HG03520 (cell line): ENCODE data around the gene GABRG3.

Experiments
- ATAC-seq: cut with Tn5 transposase; IDR thresholded peaks from one replicate; pipeline ENCODE4 v1.9.1; 2021; ENCODE audit warnings: mild to moderate bottlenecking, moderate library complexity; ENCODE audit not compliant: unreplicated experiment

The GABRG3 gene

DNA sequence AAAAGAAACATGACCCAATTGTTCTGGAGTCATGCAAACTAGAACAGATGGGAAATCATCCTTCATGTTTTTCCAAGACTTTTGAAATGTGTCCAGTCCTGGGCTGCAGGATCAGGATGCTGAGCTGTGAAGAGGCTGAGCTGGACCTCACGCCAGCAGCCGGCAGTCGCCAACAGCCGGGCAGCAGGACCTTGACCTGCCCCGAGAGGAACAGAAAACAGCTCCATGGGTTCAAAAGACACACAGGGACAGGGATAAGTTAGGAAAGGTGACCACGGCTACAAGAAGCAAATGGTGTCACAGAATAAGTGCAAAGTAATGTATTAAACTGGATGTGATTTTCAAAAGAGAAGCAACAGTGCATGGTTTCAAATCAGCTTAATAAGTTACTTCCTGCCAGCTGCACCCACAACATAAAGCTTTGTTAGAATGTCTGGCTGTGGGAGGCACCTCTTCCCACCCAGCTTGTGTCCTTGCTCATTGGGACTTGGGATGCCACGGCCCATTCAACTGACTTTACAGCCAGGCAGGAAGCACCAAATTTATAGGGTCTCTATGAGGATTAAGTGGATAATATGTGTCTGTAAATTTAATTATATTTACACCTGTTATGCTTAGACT lies 266.4 kb downstream of the GABRG3 start:
- no peak for ATAC-seq

DNA sequence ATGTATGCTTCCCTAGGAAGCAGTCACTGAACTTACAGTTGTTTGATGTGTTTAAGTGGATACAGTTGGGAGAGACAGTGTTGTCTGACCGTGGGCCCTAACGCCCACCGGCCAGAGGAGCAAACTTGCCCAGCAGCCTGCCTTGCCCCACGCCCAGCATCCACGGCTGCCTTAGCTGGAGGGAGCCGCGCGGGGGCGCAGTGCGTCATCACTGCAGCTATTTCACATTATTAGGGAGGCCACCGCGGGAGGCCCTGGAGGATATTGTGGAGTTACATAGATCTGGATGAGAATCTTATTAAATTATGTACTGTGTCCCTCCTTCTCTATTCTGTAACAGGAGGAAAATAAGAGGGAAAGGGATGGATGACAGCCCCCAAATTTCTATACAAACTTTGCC lies 267.2 kb downstream of the GABRG3 start:
- ATAC-seq: no peak

DNA sequence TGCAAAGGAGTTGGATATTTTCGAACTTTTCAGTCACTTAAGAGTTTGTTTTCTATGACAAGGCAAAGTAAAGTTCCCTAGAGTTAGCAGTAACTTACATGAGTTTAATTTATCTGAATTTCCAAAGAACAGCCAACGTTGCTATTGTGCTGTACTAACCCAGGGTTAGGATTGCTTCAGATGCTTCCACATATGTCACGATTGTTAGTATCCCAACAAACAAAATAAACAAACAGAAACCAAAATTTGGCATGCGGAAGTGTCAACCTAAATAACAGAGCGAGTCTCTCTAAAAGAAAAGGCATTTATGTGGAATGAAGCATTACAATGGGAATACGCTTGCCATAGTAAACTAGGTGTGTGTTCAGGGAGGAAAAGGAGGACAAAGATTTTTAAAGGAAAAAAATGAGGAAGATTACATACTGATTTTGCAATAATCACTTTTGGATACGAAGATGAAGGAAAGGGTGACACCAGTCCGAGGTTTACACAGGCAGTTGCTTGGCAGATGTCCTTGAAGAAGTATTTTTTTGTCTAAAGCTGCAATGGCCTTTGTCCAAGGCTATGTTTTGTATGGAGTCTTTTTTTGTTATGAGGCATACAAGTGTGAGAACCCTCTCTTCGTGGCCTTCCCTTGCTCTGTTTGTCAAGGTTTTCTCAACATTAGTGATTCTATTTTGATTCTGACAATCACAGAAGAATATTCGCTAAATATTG lies 267.9 kb downstream of the GABRG3 start:
- no peak for ATAC-seq

DNA sequence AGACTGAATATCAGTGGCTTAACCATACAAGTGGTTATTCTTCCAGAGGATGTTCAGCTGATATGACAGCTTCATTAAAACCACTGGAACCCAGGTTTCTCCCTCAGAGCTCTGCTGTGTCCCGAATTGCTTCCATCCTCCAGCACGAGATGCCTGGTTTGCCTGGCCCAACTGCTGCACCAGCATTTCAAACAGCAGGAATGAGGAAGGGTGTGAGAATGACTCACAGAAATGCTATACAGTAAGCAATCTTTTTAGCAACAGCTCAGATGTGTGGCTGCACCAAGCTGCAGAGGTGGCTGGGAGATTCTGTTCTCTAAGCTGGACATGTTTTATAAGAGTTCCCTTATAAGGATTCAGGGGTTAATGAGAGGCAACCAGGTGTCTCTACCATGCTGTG lies 271.0 kb downstream of the GABRG3 start:
- no peak for ATAC-seq

DNA sequence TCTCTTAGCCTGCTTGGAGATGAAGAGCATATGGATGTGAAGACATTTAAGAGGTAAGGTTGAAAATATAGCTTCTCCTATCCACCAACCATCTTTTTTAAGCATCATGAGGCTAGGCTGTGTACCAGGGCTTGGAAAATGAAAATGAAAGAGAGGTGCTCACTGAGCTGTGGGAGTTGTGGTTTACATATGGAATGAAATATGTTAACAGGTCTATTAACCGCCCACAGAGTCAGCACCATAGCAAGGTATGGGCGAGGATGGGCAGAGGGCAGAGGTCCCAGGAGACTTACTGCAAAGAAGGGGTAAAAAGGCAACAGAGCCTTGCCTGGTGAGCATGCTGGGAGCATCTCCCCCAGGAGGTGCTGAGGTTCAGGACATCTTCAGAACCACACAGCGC lies 273.1 kb downstream of the GABRG3 start:
- no peak for ATAC-seq

DNA sequence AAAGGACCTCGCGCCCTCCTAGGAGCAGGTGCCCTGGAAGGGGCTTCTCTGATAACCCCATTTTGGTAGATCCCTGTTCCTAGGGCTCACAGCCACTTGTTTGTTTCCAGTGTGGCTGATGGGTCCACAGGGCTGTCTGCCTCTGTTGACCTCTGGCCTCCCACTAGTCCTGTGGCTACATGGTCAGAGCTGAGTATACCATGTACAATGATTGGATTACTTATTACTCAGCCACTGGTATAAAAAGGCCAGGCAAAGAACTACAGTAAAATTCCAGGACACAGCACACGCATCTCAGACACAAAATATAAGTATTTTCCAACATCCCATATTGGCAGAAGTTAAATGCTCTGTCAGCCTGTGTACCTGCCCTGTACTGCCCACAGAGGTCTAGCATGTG lies 277.3 kb downstream of the GABRG3 start:
- ATAC-seq: no peak

DNA sequence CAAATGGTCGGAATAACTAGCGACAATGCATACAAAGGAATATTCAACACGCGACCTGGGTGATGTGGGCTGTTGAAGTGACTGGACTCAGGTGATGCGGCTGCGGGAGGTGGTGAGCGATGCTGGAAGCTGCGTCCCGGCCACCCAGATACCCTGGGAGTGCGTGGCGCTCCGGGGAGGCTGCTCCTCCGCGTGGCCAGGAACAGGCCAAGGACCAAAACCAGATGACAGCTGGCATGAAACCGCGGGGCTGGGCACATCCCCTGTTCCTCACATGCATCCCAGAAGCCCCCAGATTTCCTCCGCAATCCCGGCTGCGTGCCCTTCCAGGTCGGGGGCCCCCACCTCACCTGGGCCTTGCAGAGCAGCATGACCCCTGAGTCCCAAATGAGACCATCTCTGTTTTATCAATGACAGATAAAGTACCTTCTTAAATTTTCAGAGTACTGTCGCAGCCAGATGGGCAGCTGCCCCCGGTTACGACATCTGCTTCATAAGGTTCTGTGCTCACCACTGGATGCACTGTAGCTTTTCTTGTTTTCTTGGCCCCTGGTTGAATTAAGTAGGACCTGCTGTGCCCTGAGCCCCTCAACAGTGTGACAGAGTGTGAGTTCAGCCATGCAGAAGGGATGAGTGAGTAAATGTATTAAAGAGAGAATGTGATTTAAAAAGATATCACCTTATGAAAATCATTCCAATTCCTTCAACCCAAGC lies 278.2 kb downstream of the GABRG3 start:
- ATAC-seq: no peak

DNA sequence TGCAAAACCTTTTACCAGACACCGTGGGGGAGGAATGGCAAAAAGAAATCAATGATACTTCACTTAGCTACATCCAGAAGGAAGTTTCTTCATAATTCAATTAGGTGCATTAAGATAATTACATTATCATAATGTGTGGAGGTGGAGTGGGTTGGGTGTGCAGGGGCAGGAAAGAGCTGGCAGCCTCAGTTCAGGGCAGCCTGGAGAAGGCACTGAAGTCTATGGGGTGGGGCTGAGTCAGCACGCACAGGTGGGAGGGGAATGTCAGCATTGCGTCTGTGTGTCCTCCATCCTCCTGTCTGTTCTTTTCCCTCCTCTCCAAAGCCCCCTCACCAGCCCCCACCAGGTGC lies 278.8 kb downstream of the GABRG3 start:
- no peak for ATAC-seq

DNA sequence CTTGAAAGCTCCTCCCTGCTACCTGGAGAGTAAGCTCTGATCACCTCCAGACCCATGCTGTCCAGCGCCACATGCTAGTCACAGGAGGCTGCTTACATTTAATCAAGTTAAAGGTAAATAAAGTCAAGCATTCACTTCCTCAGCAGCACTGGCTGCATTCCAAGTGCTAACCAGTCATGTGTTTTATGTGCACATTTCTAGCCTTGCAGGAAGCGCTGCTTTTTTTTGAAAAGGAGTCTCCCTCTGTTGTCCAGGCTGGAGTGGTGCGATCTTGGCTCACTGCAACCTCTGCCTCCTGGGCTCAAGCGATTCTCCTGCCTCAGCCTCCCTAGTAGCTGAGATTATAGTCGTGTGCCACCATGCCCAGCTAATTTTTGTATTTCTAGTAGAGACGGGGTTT lies 279.2 kb downstream of the GABRG3 start:
- no peak for ATAC-seq

DNA sequence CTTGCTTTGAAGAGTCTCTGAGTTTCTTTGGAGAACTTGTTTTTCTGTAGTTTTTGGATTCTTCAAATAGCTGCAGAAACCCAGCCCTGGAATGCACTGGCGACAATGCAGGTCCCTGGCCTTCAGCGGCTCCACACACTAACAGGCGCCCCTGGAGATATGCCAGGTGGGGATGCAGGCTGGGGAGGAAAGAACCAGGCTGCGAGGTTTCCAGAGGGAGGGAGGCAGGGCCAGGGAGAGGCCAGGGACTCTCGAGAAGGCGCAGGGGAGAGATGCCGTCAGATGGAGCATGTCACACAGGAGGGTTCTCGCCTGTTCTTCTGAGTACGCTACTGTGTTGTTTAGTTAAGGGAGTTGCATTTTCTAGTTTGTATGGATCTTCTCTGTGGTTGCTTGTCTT lies 283.1 kb downstream of the GABRG3 start:
- no peak for ATAC-seq

DNA sequence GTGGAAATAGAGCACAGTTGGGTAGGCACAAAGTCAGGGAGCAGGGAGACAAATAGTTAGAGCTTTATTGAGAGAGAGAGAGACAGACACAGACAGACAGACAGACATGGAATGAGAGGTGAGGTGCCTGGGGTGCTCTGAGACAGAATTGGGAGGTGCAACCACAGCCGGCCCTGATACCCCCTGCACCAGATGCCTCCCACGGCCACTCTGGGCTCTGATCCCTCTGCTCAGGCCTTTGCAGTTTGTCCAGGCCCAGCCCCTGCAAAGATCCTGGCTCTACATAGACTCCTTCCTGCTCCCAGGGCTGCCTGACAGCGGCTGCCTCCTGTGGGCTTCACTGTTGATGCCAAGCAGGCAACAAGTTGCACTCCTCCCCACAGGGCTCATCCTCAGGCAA lies 283.8 kb downstream of the GABRG3 start:
- ATAC-seq: no peak

DNA sequence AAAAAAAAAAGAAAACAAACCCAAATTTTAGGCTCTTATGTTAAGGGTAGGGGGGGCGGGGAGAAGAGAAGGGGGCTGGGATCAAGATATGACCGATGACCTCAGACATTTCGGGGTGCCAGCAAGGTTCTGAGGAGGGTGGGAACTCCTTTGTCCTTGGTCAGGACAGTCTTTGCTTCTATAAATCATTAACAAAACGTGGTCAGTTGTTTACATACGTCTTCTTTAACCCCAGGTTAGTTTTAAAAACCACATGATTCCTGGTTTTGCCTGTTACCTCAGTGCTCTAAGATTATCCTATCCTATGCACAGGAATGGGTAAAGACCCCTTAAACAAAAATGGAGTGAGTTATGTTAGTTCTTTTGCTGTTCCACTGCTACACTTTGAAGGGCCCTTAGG lies 285.5 kb downstream of the GABRG3 start:
- ATAC-seq: no peak

DNA sequence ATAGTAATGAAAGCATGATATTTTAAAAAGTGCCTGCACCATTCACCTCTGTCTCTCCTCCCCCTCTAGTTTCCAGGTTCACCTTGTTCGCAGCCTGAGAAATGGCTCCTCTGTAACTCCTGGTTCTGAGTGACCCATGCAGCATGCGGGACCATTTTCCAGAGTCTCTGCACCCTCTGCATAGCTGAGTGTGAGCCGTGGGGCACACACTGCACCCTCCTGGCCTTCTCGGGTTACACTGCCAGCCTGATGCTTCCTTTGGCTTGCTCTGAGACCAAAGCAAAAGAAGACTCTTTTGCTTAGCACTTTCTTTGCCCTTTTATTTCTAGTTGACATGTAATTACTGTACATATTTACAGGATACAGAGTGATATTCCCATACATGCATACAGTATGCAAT lies 287.3 kb downstream of the GABRG3 start:
- ATAC-seq: no peak

DNA sequence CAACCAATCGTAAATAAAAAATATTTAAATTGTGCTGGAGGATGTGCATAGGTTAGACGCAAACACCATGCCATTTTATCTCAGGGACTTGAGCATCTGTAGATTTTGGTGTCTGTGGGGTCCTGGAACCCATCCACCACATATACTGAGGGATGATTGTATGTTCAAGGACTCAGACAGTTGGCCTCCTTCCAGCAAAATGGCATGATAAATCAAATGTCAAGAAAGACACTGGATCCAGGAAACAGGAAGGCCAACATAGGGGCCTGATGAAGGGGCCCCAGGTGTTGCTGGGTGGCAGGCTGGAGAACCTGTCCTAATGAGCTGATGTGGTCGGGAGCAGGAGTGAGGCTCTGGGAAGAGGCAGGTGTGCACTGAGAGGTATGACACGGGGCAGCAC lies 289.5 kb downstream of the GABRG3 start:
- no peak for ATAC-seq

DNA sequence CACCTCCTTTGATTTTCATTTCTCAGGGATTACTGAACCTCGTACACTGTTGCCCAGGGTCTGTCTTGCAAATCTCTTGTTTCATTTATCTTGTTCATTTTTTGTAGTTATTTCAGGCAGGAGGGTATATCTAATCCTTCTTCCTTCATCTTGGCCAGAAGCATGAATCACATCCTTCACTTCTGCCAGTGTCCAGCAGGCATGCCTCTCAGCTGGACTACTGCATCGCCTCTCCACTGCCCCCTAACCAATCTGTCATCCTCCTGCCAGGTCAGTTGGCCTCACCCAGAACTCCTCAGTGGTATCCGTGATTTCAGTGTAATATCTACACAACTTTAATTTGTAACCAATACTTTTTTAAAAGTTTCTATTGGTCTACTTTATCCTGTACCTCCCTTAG lies 297.9 kb downstream of the GABRG3 start:
- ATAC-seq: no peak

DNA sequence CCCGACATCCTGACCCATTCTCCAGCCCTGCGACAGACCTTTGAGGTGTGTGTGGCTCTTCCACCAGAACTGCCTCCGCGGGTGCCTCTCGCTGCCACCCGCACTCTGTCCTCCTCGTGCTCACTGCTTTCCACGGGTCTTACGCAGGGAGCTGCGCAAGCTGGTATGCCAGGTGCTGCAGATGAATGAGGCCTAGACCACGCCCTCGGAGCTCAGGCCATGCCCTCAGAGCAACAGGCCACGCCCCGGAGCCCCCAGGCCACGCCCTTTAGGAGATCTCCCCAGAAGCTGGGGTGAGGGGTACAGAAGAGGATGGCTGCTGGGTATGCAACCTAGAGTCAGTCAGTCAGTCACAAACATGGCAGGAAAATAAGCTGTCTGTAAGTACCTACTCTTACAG lies 300.3 kb downstream of the GABRG3 start:
- no peak for ATAC-seq

DNA sequence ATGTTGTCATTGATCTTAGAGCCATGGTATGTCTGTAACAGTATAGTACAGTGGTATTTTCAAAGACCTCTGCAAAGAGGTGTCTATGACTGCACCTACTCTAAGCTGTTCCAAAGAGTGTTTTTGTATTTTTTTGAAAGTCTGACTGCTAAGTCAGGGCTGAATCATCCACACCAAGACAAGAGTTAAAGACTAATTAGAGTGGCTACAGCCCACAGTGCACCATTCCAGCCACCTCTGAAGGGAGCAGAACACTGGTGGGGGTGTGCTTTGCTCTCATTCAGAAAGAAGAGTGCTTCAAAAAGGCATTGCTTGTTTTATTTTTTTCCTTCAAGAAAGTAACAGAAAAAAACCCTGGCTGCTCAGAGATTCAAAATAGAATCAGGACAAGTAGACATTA lies 301.4 kb downstream of the GABRG3 start:
- no peak for ATAC-seq

DNA sequence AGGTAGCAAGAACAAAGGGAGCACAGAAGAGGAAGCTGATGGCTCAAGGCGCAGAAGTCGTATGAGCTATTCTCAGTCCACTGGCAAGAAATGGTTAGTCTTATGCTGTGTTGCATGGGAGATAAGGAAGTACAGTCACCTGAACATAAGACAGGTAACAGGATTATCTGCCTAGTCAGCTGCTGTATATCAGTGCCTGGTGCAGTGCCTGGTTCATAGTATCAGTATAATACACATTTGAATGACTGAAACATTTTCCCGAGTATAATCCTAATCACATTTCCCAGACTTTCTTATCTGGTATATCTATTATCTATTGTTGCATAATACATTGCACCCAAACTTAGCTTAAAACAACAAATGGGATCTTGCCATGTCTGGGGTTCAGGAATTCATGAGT lies 302.5 kb downstream of the GABRG3 start:
- no peak for ATAC-seq

DNA sequence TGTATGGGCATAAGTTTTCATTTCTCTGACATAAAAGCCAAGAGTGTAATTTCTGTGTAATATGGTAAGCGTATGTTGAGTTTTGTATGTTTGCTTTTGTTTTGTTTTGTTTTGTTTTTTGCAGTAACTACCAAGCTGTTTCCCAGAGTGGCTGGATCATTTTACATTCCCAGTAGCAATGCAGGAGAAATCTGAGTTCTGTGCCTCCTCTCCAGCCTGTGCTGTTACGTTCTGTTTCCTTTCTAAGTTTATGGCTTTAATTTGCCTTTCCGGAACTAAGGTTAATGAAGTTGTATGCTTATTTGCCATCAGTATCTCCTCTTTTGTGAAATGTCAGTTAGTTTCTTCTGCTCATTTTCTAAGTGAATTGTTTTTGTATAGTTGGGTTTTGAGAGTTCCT lies 307.8 kb downstream of the GABRG3 start:
- no peak for ATAC-seq

DNA sequence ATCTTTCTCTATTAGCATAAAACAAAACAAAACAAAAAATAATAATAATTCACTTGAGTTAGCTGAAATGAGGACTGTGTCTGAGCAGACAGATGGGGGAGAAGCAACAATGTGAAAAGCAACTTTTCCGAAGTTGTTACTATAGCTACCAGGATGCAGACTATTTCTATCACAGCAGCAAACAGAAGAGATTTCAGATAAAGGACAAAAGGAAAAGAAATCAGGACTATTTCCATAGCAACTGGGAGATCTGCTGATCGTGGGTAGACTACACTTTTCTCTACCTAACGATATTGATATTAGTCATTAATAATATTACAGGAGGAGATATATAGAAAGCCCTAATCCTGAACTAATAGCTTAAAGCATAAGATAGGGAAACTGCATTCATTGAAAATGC lies 321.7 kb downstream of the GABRG3 start:
- no peak for ATAC-seq

DNA sequence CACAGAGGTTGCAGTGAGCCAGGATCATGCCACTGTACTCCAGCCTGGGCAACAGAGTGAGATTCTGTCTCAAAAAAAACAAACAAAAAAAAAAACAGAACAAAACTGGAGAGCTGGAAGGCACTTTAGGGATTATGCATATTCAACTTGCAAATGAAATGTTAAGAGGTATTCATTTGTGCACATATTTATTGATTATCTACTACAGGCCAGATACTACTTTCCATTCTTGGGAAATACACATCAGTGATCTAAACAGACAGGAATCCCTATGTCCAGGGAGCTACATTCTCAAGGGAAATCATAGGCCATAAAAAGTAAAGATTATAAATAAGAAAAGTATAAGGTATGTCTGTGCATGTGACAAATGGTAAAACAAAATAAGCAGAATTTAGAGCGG lies 322.6 kb downstream of the GABRG3 start:
- ATAC-seq: no peak

DNA sequence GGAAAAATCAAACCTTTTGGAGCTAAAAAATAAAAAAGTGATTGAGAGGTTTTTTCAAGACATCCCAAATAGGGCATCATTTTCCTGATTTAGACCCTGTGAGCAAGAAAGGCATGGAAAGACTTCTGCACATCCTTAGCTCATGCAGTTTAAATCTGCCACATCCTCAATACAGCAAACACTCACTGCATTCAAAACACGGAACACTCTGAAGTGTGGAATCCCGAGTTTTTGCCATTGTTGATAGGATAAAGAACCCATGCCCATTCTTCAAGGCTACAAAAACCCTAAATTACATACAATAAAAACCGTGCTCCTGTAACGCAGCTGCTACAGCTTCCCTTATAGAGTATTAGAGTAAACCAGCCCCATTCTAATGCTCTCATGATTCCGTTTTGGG lies 346.8 kb downstream of the GABRG3 start:
- ATAC-seq: no peak

DNA sequence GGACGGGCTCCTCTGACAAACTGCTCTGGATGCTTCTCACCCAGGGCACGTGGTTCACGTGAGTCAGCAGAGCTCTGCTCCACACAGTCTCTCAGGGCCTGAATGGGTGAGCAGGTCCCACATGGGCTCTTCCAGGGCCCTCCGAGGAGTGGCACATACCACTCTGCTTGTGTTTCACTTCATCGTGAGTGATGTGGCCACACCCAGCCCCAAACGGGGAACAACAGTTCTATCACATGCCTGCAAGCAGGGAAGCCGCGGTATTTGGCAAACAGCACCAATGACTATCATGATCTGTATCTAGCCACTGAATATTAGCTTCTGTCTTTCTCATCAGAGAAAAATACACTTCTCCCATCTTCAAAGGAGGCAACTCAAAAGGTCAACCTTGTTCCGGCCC lies 352.8 kb downstream of the GABRG3 start:
- no peak for ATAC-seq
